ENCODE data around the gene KIFAP3.
A peak's percentile ranks its signal among the peaks of the same experiment; 100 is the strongest.

KIFAP3 gene

DNA sequence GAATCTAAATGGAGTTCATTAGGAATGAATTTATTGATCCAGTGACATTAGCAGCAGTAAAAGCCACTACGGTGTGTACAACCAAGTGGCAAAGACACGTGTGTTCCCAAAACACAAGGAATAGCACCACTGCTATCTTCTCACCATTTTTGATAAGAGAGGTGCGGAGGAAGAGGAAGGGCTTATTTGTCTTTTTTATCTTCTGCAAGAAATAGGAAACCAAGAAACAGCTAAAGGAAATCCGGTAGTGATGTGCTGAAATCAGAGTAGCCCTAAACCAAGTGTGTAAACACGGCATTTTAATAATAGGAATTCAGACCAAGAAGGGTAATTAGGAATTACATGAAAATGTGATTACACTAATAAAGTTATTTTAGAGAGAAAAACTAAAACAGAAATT, 171.7 kb downstream of the KIFAP3 start:
- WGBS = 81% methylated on average over 4 of the region's 5 CpGs

DNA sequence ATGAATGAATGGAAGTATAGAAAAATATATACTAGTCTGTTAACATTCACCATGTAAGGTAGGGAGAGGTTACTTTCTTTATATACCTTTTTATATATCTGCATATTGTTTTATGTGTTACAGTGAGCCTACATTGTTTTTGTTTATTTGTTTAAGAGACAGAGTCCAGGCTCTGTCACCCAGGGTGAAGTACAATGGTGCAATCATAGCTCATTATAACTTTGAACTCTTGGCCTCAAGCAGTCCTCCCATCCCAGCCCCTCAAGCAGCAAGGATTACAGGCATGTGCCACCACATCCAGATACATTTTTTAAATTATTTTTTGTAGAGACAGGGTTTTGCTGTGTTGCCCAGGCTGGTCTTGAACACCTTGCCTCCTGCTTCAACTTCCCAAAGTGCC, 173.4 kb downstream of the KIFAP3 start:
- Histone ChIP-seq H3K79me1 (replicated peaks; ENCODE audit: low read length, poor library complexity, severe bottlenecking) (no peaks in the 10 kb centered on the region), H2BK15ac (ENCODE audit: low read depth, poor library complexity, severe bottlenecking) (no peak overlapping the region), H2BK120ac (ENCODE audit: low read depth, low read length) (no peak overlapping the region), H3K4ac (ENCODE audit: low read depth in 1 of 2, low read length in 2 of 2) (no peak overlapping the region), H2AK5ac (ENCODE audit: low read length, severe bottlenecking) (no peak overlapping the region), H2BK5ac (ENCODE audit: low read depth, low read length, poor library complexity, severe bottlenecking) (no peak overlapping the region), H3K36me3 (ENCODE audit: control insufficient read depth in 1 of 2, insufficient read depth in 2 of 2, low read depth in 1 of 2, low read length in 2 of 2) (no peaks in the 10 kb centered on the region), H3K27ac (ENCODE audit: low read length, poor library complexity, severe bottlenecking) (no peak overlapping the region), H3K27me3 (ENCODE audit: control insufficient read depth in 1 of 2, insufficient read depth in 1 of 2, low read length in 2 of 2) (peaks cover 0 to 13% of the 10 kb centered on the region in 2 experiments), H3K4me1 (ENCODE audit: control insufficient read depth, insufficient read depth, low read depth, low read length) (no peaks in the 10 kb centered on the region), H2BK12ac (ENCODE audit: low read length in 2 of 2) (no peak overlapping the region), H3K23ac (ENCODE audit: low read length in 2 of 2) (no peak overlapping the region), H3K4me3 (ENCODE audit: insufficient read depth in 1 of 2, low read depth in 1 of 2, low read length in 2 of 2) (no peak overlapping the region), H4K91ac (ENCODE audit: low read length) (no peak overlapping the region), H4K8ac (ENCODE audit: low read length) (no peak overlapping the region), H3K9me3 (ENCODE audit: control insufficient read depth, low read length) (no peaks in the 10 kb centered on the region), H2AFZ (ENCODE audit: low read depth, low read length) (no peak overlapping the region), H3K9ac (ENCODE audit: low read length) (no peak overlapping the region), H3K4me2 (ENCODE audit: low read length, poor library complexity, severe bottlenecking) (no peak overlapping the region), H3K14ac (ENCODE audit: low read length in 2 of 2) (no peak overlapping the region), H3K18ac (ENCODE audit: low read depth in 1 of 2, low read length in 2 of 2) (no peak overlapping the region)
- DNase-seq = no peak

More for the DNA sequence above, 171.7 kb downstream of the KIFAP3 start:
- H2BK120ac ChIP-seq (ENCODE audit: low read depth, low read length) = no peak overlapping the region
- no peak overlapping the region for H4K91ac ChIP-seq (ENCODE audit: low read length)
- H3K27ac ChIP-seq (ENCODE audit: low read length, poor library complexity, severe bottlenecking) = no peak overlapping the region
- DNase-seq = no peak
- no peak overlapping the region for H2AFZ ChIP-seq (ENCODE audit: low read depth, low read length)
- H2BK15ac ChIP-seq (ENCODE audit: low read depth, poor library complexity, severe bottlenecking) = no peak overlapping the region
- no peak overlapping the region for H3K9ac ChIP-seq (ENCODE audit: low read length)
- H3K4ac ChIP-seq (ENCODE audit: low read depth in 1 of 2, low read length in 2 of 2) = no peak overlapping the region
- no peak overlapping the region for H2AK5ac ChIP-seq (ENCODE audit: low read length, severe bottlenecking)
- no peak overlapping the region for H3K18ac ChIP-seq (ENCODE audit: low read depth in 1 of 2, low read length in 2 of 2)
- no peak overlapping the region for H4K8ac ChIP-seq (ENCODE audit: low read length)
- no peak overlapping the region for H3K14ac ChIP-seq (ENCODE audit: low read length in 2 of 2)
- H3K27me3 ChIP-seq (ENCODE audit: control insufficient read depth in 1 of 2, insufficient read depth in 1 of 2, low read length in 2 of 2) = peaks cover 0 to 10% of the 10 kb centered on the region in 2 experiments
- H3K4me1 ChIP-seq (ENCODE audit: control insufficient read depth, insufficient read depth, low read depth, low read length) = no peaks in the 10 kb centered on the region
- H3K36me3 ChIP-seq (ENCODE audit: control insufficient read depth in 1 of 2, insufficient read depth in 2 of 2, low read depth in 1 of 2, low read length in 2 of 2) = no peaks in the 10 kb centered on the region
- no peaks in the 10 kb centered on the region for H3K9me3 ChIP-seq (ENCODE audit: control insufficient read depth, low read length)
- no peak overlapping the region for H3K4me2 ChIP-seq (ENCODE audit: low read length, poor library complexity, severe bottlenecking)
- no peak overlapping the region for H2BK12ac ChIP-seq (ENCODE audit: low read length in 2 of 2)
- H3K79me1 ChIP-seq (replicated peaks; ENCODE audit: low read length, poor library complexity, severe bottlenecking) = no peaks in the 10 kb centered on the region
- H3K23ac ChIP-seq (ENCODE audit: low read length in 2 of 2) = no peak overlapping the region
- H3K4me3 ChIP-seq (ENCODE audit: insufficient read depth in 1 of 2, low read depth in 1 of 2, low read length in 2 of 2) = no peak overlapping the region
- H2BK5ac ChIP-seq (ENCODE audit: low read depth, low read length, poor library complexity, severe bottlenecking) = no peak overlapping the region

DNA sequence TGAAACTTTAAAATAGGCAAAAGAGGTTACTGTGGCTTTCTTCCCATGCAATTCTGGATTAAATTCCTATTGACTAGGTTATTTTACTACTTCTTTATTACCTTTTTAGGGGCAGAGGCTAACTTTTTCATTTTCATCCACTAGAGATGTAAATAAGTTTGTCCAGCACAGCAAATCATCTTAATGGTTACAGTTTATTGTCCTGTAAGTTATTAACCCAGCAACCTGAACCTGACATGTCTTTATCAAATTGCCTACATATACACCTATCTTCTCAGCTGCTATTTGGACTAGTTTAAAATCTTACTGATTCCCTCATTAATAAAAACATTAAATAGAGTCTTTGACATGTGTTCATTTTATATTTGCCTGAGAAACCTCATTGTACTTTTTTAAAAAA, 173.9 kb downstream of the KIFAP3 start:
- H3K27me3 ChIP-seq (ENCODE audit: control insufficient read depth in 1 of 2, insufficient read depth in 1 of 2, low read length in 2 of 2) = peaks cover 0 to 13% of the 10 kb centered on the region in 2 experiments
- H3K4ac ChIP-seq (ENCODE audit: low read depth in 1 of 2, low read length in 2 of 2) = no peak overlapping the region
- H2AFZ ChIP-seq (ENCODE audit: low read depth, low read length) = no peak overlapping the region
- no peak overlapping the region for H2BK120ac ChIP-seq (ENCODE audit: low read depth, low read length)
- no peaks in the 10 kb centered on the region for H3K9me3 ChIP-seq (ENCODE audit: control insufficient read depth, low read length)
- H3K4me3 ChIP-seq (ENCODE audit: insufficient read depth in 1 of 2, low read depth in 1 of 2, low read length in 2 of 2) = no peak overlapping the region
- H3K14ac ChIP-seq (ENCODE audit: low read length in 2 of 2) = no peak overlapping the region
- no peak overlapping the region for H4K8ac ChIP-seq (ENCODE audit: low read length)
- no peak overlapping the region for H3K18ac ChIP-seq (ENCODE audit: low read depth in 1 of 2, low read length in 2 of 2)
- H2BK5ac ChIP-seq (ENCODE audit: low read depth, low read length, poor library complexity, severe bottlenecking) = no peak overlapping the region
- H2BK15ac ChIP-seq (ENCODE audit: low read depth, poor library complexity, severe bottlenecking) = no peak overlapping the region
- DNase-seq = no peak
- H3K36me3 ChIP-seq (ENCODE audit: control insufficient read depth in 1 of 2, insufficient read depth in 2 of 2, low read depth in 1 of 2, low read length in 2 of 2) = no peaks in the 10 kb centered on the region
- H3K4me1 ChIP-seq (ENCODE audit: control insufficient read depth, insufficient read depth, low read depth, low read length) = no peaks in the 10 kb centered on the region
- no peak overlapping the region for H3K23ac ChIP-seq (ENCODE audit: low read length in 2 of 2)
- no peak overlapping the region for H4K91ac ChIP-seq (ENCODE audit: low read length)
- no peaks in the 10 kb centered on the region for H3K79me1 ChIP-seq (replicated peaks; ENCODE audit: low read length, poor library complexity, severe bottlenecking)
- H2BK12ac ChIP-seq (ENCODE audit: low read length in 2 of 2) = no peak overlapping the region
- no peak overlapping the region for H3K9ac ChIP-seq (ENCODE audit: low read length)
- no peak overlapping the region for H2AK5ac ChIP-seq (ENCODE audit: low read length, severe bottlenecking)
- H3K4me2 ChIP-seq (ENCODE audit: low read length, poor library complexity, severe bottlenecking) = no peak overlapping the region
- no peak overlapping the region for H3K27ac ChIP-seq (ENCODE audit: low read length, poor library complexity, severe bottlenecking)

DNA sequence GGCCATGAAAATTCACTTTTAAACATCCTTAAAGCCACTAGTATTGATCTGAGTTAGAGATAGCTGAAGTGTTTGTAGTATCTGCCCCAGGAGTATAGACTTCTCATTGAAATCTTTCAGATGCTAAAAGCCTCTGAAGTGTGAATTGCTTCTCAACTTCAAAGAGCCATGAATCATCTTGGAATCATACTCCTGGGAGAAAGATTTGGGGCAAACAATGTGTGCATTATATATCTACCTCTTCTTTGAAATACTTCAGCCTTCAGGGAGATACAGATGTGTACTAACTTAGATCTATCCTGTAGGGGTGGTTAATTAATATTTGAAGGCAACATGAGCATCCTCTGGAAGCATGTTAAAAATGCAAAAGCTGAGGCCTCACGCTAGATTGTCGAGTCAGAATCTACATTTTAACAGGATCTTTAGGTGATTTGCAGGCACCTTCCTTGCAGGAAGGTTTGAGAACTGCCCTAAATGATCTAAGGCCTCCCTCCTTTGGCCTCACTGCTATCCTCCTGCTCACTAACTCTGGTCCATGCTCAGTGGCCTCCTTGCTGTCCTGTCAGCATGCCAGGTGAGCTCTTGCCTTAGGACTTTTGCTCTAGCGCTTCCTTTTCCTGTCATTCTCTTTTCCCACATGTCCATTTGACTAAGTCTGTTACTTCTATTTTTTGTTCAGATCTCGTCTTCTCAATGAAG, 174.8 kb downstream of the KIFAP3 start:
- peaks cover 0 to 13% of the 10 kb centered on the region in 2 experiments for H3K27me3 ChIP-seq (ENCODE audit: control insufficient read depth in 1 of 2, insufficient read depth in 1 of 2, low read length in 2 of 2)
- no peak for DNase-seq
- WGBS = 38% methylated on average over 4 of the region's 4 CpGs

More for the DNA sequence above, 174.8 kb downstream of the KIFAP3 start:
- H2AFZ ChIP-seq (ENCODE audit: low read depth, low read length) = no peak overlapping the region
- H4K8ac ChIP-seq (ENCODE audit: low read length) = peak overlapping the region; percentile 9
- H3K79me1 ChIP-seq (replicated peaks; ENCODE audit: low read length, poor library complexity, severe bottlenecking) = no peaks in the 10 kb centered on the region
- no peak overlapping the region for H2AK5ac ChIP-seq (ENCODE audit: low read length, severe bottlenecking)
- no peak overlapping the region for H2BK15ac ChIP-seq (ENCODE audit: low read depth, poor library complexity, severe bottlenecking)
- no peaks in the 10 kb centered on the region for H3K36me3 ChIP-seq (ENCODE audit: control insufficient read depth in 1 of 2, insufficient read depth in 2 of 2, low read depth in 1 of 2, low read length in 2 of 2)
- H3K4me1 ChIP-seq (ENCODE audit: control insufficient read depth, insufficient read depth, low read depth, low read length) = no peaks in the 10 kb centered on the region
- no peak overlapping the region for H2BK12ac ChIP-seq (ENCODE audit: low read length in 2 of 2)
- H3K9me3 ChIP-seq (ENCODE audit: control insufficient read depth, low read length) = no peaks in the 10 kb centered on the region
- peak overlapping the region in 1 of 2 experiments; percentile 82 for H3K23ac ChIP-seq (ENCODE audit: low read length in 2 of 2)
- H3K27ac ChIP-seq (ENCODE audit: low read length, poor library complexity, severe bottlenecking) = no peak overlapping the region
- no peak overlapping the region for H3K4me2 ChIP-seq (ENCODE audit: low read length, poor library complexity, severe bottlenecking)
- no peak overlapping the region for H3K4ac ChIP-seq (ENCODE audit: low read depth in 1 of 2, low read length in 2 of 2)
- H3K18ac ChIP-seq (ENCODE audit: low read depth in 1 of 2, low read length in 2 of 2) = no peak overlapping the region
- H3K4me3 ChIP-seq (ENCODE audit: insufficient read depth in 1 of 2, low read depth in 1 of 2, low read length in 2 of 2) = no peak overlapping the region
- H4K91ac ChIP-seq (ENCODE audit: low read length) = no peak overlapping the region
- H2BK120ac ChIP-seq (ENCODE audit: low read depth, low read length) = no peak overlapping the region
- no peak overlapping the region for H2BK5ac ChIP-seq (ENCODE audit: low read depth, low read length, poor library complexity, severe bottlenecking)
- H3K9ac ChIP-seq (ENCODE audit: low read length) = no peak overlapping the region
- H3K14ac ChIP-seq (ENCODE audit: low read length in 2 of 2) = no peak overlapping the region

All from mesenchymal stem cell (in vitro differentiated cells and primary cell).